Measurements from ENCODE around the gene SLC37A4.
A peak's percentile ranks its signal among the peaks of the same experiment; 100 is the strongest.
"Not testable (repeated sequence)": the region's sequence is repeated elsewhere in the genome, so short reads cannot be mapped to it uniquely, and the experiment has no call there.

The SLC37A4 gene

DNA sequence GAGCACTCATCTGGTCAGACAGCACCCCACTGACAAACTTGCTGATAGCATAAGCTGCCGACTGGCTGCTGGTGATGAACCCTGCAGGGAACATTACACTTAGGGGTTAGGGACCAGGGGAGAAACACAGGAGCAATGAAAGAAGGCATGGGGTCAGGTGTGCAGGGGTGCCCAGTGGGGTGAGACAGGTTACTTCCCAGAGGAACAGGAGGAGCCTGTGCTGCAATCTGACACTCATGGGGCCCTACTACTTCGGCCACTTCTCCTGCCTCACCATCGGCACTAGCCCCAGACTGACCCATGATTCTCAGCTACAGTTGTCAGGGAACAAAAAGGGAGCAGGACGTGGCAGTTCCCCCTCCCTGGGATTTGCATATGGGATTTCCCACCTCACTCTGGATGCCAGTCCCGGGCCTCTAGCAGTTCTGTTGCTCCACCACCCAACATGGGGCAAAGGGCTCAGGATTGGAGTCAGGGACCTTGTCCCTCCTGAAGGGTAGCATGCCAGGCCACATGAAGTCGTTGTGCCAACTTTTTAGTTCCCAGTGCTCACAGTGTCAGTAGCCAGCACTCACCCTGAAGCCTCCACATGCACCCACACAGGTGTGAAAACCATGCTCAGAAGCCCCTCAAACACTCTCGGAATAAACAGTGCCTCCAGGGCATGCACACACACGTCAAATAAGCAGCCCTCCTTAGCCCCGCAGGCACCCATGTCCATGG lies 2.2 kb downstream of the SLC37A4 start:
- no peaks in the 10 kb centered on the region for H3K27me3 Mint-ChIP-seq
- H3K4me3 Mint-ChIP-seq = no peak overlapping the region
- no peak overlapping the region for H3K27ac Mint-ChIP-seq
- peaks cover 44% of the 10 kb centered on the region for H3K4me1 Mint-ChIP-seq
- no peaks in the 10 kb centered on the region for H3K9me3 Mint-ChIP-seq
- peaks cover under 1% of the 10 kb centered on the region for H3K36me3 Mint-ChIP-seq

GRCh38 chr11:119027561-119028345 lies 2.9 kb downstream of the SLC37A4 start:
- Mint-ChIP-seq H3K27ac (no peak overlapping the region), H3K9me3 (no peaks in the 10 kb centered on the region), H3K4me1 (peaks cover 48% of the 10 kb centered on the region), H3K4me3 (no peak overlapping the region), H3K36me3 (peaks cover 2% of the 10 kb centered on the region), H3K27me3 (no peaks in the 10 kb centered on the region)

- Mint-ChIP-seq H3K36me3 (peaks cover 4% of the 10 kb centered on the region), H3K9me3 (no peaks in the 10 kb centered on the region), H3K4me3 (no peak overlapping the region), H3K27ac (peak overlapping the region; percentile 53), H3K4me1 (peaks cover 53% of the 10 kb centered on the region), H3K27me3 (no peaks in the 10 kb centered on the region)
Observed at GRCh38 chr11:119026970-119027369, 3.7 kb downstream of the SLC37A4 start.

GRCh38 chr11:119025978-119026766 lies 4.5 kb downstream of the SLC37A4 start:
- Mint-ChIP-seq H3K4me1 (peaks cover 56% of the 10 kb centered on the region), H3K27ac (no peak overlapping the region), H3K27me3 (no peaks in the 10 kb centered on the region), H3K36me3 (peaks cover 6% of the 10 kb centered on the region), H3K9me3 (no peaks in the 10 kb centered on the region), H3K4me3 (no peak overlapping the region)

DNA sequence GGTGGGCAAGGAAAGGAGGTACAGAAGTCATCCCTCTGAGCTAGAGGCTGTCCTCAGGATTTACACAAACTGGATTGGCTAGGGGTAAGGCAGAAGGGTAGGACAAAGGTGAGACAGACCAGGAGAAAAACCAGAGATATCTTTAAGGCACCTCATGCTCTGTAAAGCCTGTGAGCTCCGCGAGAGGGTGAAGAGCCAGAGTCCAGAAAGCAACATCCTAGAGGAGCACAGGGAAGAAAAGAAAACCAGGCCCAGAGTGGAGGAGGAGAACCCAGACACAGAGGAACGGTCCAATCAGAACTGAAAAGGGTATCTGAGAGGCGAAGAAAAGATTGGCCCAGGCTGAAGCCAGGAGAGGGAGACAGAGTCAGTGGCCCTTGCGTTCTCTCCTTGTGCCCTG lies 5.1 kb downstream of the SLC37A4 start:
- peaks cover 59% of the 10 kb centered on the region for H3K4me1 Mint-ChIP-seq
- peaks cover 6% of the 10 kb centered on the region for H3K36me3 Mint-ChIP-seq
- H3K9me3 Mint-ChIP-seq = no peaks in the 10 kb centered on the region
- H3K27ac Mint-ChIP-seq = no peak overlapping the region
- H3K27me3 Mint-ChIP-seq = no peaks in the 10 kb centered on the region
- no peak overlapping the region for H3K4me3 Mint-ChIP-seq

DNA sequence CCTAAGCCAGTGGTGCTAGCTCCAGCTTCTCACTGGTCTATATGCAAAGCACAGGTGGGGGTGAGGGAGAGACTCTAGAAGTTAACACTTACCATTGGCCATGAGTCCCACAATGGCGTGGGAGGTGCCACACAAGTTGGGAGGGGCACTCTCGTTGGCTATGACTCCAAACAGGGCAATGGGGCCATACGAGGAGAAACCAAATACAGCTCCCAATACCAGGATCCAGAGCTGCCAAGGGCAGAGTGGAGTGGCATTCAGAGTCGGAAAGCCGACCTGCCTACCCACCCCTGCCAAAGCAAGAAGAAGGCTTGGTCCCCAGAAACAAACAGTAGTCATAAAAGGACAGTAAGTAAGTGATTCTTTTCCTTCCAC lies 5.6 kb downstream of the SLC37A4 start:
- H3K27ac Mint-ChIP-seq = no peak overlapping the region
- H3K4me1 Mint-ChIP-seq = peaks cover 63% of the 10 kb centered on the region
- peaks cover 6% of the 10 kb centered on the region for H3K36me3 Mint-ChIP-seq
- H3K4me3 Mint-ChIP-seq = no peak overlapping the region
- H3K27me3 Mint-ChIP-seq = no peaks in the 10 kb centered on the region
- H3K9me3 Mint-ChIP-seq = no peaks in the 10 kb centered on the region

GRCh38 chr11:119024430-119025098 lies 6.1 kb downstream of the SLC37A4 start:
- H3K27me3 Mint-ChIP-seq = no peaks in the 10 kb centered on the region

GRCh38 chr11:119023741-119024140 lies 6.9 kb downstream of the SLC37A4 start:
- Mint-ChIP-seq H3K27me3 (no peaks in the 10 kb centered on the region), H3K4me1 (peaks cover 55% of the 10 kb centered on the region), H3K9me3 (no peaks in the 10 kb centered on the region), H3K36me3 (peaks cover 6% of the 10 kb centered on the region), H3K27ac (no peak overlapping the region), H3K4me3 (no peak overlapping the region)

More at GRCh38 chr11:119024430-119025098, 6.1 kb downstream of the SLC37A4 start:
- H3K27ac Mint-ChIP-seq = peak overlapping the region; percentile 41
- H3K4me3 Mint-ChIP-seq = no peak overlapping the region
- peaks cover 63% of the 10 kb centered on the region for H3K4me1 Mint-ChIP-seq
- no peaks in the 10 kb centered on the region for H3K9me3 Mint-ChIP-seq
- H3K36me3 Mint-ChIP-seq = peaks cover 6% of the 10 kb centered on the region

DNA sequence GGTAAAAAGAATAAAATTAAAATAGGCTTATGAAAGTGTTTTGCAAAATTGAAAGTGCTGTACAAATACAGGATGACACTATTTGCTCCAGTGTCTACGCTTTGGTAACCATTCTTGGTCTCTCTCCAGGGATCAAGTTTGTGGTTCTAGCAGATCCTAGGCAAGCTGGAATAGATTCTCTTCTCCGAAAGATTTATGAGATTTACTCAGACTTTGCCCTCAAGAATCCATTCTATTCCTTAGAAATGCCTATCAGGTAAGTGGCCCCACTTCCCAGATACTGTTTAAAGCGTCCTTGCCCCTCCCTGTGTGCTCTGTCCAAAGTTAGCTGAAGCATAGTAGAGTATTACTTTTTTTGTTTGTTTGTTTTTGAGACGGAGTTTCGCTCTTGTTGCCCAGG lies 9.0 kb downstream of the SLC37A4 start:
- peaks cover 19% of the 10 kb centered on the region for H3K36me3 Mint-ChIP-seq
- H3K4me3 Mint-ChIP-seq = peak overlapping the region; percentile 57
- no peaks in the 10 kb centered on the region for H3K27me3 Mint-ChIP-seq
- H3K27ac Mint-ChIP-seq = peak overlapping the region; percentile 35
- no peaks in the 10 kb centered on the region for H3K9me3 Mint-ChIP-seq
- H3K4me1 Mint-ChIP-seq = peaks cover 51% of the 10 kb centered on the region

DNA sequence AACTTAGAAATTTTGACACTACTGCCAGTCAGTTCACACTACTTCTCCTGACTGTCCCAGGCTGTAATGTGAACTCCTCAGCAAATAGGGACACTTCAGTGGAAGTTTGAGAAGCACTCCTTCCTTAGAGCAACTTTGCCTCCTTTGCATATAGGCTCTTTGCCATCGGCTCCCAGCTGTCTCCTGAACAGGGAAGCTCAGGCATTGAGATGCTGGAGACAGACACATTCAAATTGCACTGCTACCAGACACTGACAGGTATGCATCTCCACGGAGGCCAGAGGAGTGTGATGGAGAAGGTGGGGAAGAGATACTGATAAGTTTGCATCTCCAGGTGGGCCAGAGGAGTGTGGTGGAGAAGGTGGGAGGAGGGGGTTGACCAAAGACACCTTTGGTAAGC lies 10.7 kb downstream of the SLC37A4 start:
- peak overlapping the region; percentile 100 for H3K4me3 Mint-ChIP-seq
- H3K36me3 Mint-ChIP-seq = peaks cover 26% of the 10 kb centered on the region
- H3K4me1 Mint-ChIP-seq = peaks cover 55% of the 10 kb centered on the region
- no peaks in the 10 kb centered on the region for H3K9me3 Mint-ChIP-seq
- H3K27ac Mint-ChIP-seq = peak overlapping the region; percentile 63
- H3K27me3 Mint-ChIP-seq = no peaks in the 10 kb centered on the region

- Mint-ChIP-seq H3K4me1 (peaks cover 44% of the 10 kb centered on the region), H3K36me3 (peaks cover 32% of the 10 kb centered on the region), H3K4me3 (peak within 1 kb of the TSS; percentile 100), H3K27me3 (no peaks in the 10 kb centered on the region), H3K27ac (peak within 1 kb of the TSS; percentile 100), H3K9me3 (no peaks in the 10 kb centered on the region)
Observed at GRCh38 chr11:119018074-119018938, 12.4 kb downstream of the SLC37A4 start, which contains the start of the genes RPS25 and TRAPPC4. Gene RPS25, minus strand, starts transcription at chr11:119018343. Its CDS starts 59 bp downstream, at chr11:119018284. Gene TRAPPC4, plus strand, starts transcription at chr11:119018766. Its CDS starts 30 bp downstream, at chr11:119018796.

GRCh38 chr11:119017377-119017776 lies 13.3 kb downstream of the SLC37A4 start:
- not testable (repeated sequence) for H3K27me3 Mint-ChIP-seq, H3K9me3 Mint-ChIP-seq
- Mint-ChIP-seq H3K4me3 (peak overlapping the region; percentile 100), H3K4me1 (peaks cover 48% of the 10 kb centered on the region), H3K27ac (peak overlapping the region; percentile 100), H3K36me3 (peaks cover 36% of the 10 kb centered on the region)

- Mint-ChIP-seq H3K4me3 (peak overlapping the region; percentile 100), H3K36me3 (peaks cover 34% of the 10 kb centered on the region), H3K27ac (peak overlapping the region; percentile 100), H3K27me3 (no peaks in the 10 kb centered on the region), H3K4me1 (peaks cover 41% of the 10 kb centered on the region), H3K9me3 (no peaks in the 10 kb centered on the region)
Observed at GRCh38 chr11:119016216-119017009, 14.3 kb downstream of the SLC37A4 start.

Measured in activated naive CD4-positive, alpha-beta T cell treated with anti-CD3 and anti-CD28 coated beads, Interleukin-2, amount 50 U/mL, for 24 hours (primary cell).